ENCODE measurements around the gene ASF1A.

- no peak for TF ChIP-seq TAF1 (IDR thresholded peaks at IDR 0.05; ENCODE audit: borderline replicate concordance, low read depth, low read length)
- TF ChIP-seq MXI1 (IDR thresholded peaks at IDR 0.05; ENCODE audit: low read depth, low read length): no peak
- TF ChIP-seq TEAD4 (IDR thresholded peaks at IDR 0.05; ENCODE audit: borderline replicate concordance, insufficient read depth): no peak
- no peak for TF ChIP-seq CTCF (IDR thresholded peaks at IDR 0.05)
- TF ChIP-seq EZH2phosphoT487 (IDR thresholded peaks at IDR 0.05; ENCODE audit: borderline replicate concordance, low read depth): no peak
- no peak for TF ChIP-seq RCOR1 (IDR thresholded peaks at IDR 0.05; ENCODE audit: low read length)
- no peak for TF ChIP-seq REST (IDR thresholded peaks at IDR 0.05; ENCODE audit: low read depth, low read length)
- TF ChIP-seq ELF1 (IDR thresholded peaks at IDR 0.05): no peak
- no peak for TF ChIP-seq POLR2AphosphoS5 (IDR thresholded peaks at IDR 0.05; ENCODE audit: low read depth, low read length)
- no peak for TF ChIP-seq TCF12 (IDR thresholded peaks at IDR 0.05)
Observed at GRCh38 chr6:118932421-118932820, 38.5 kb downstream of the ASF1A start.
